GM21447 (cell line): ENCODE data around the gene AQP1.

Experiments
- ATAC-seq: cut with Tn5 transposase; IDR thresholded peaks from one replicate; pipeline ENCODE4 v1.9.1; 2021; ENCODE audit not compliant: unreplicated experiment

Gene AQP1

DNA sequence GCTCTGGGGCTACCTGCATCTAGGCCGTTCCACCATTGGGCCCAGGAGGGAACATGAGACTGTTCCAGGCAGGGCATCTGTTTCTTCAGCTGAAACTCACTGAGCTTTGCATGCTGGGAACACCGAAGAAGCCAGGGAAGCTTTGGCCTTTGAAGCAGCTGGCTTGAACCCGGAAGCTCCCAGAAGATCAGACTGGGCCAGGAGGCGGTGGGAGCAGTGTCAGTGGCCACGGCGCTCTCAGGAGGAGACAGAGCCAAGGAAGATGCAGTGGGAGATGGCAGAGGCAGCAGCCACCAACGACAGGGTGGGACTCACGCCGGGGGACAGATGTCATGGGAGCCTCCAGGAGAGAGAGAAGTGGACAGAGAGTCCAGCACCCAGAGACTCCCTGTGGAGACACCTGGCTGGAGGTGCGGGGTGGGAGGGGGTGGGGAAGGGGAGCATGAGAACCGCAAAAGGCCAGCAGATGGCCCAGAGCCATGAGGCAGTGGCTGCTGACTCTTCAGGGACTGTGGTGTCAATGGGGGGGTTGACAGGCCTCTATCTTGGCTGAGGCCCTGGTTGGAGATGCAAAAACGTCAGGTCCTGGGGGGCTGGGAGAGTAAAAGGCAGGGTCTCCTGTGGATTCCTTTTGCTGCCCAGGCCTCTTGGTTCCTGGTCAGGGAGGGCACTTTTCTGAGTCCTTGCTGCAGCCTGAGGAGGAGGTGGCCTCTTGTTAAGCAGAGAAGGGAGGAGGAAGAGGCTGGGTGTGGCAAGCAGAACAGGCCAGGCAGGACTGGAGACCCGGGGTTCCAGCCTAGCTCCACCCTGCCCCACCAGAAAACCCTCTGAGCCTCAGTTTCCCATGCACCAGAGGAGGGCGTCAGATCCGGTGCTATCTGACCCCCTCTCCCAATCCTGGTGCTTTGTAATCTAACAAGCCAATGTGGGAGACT lies 6.3 kb upstream of the AQP1 start:
- ATAC-seq, result no peak

DNA sequence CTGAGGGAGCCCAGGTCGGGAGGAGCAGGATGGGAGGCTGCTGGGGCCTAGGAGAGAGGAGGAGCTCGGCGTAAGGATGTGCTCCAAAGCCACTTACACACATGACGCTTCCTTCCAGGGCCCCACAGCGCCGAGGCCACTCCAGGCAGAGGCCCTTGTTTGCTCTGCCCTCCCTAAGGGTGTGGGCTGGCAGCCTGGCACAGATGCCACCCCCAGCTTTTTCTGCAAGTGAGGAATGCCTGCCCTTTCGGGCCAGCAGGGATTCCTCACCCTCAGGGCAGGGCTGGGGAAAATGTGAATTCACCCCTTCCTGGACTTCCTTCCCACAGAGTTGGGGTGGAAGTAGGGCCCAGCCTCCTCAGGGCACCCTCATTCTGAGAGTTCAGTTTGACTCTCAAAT lies 5.6 kb upstream of the AQP1 start:
- ATAC-seq, result no peak

DNA sequence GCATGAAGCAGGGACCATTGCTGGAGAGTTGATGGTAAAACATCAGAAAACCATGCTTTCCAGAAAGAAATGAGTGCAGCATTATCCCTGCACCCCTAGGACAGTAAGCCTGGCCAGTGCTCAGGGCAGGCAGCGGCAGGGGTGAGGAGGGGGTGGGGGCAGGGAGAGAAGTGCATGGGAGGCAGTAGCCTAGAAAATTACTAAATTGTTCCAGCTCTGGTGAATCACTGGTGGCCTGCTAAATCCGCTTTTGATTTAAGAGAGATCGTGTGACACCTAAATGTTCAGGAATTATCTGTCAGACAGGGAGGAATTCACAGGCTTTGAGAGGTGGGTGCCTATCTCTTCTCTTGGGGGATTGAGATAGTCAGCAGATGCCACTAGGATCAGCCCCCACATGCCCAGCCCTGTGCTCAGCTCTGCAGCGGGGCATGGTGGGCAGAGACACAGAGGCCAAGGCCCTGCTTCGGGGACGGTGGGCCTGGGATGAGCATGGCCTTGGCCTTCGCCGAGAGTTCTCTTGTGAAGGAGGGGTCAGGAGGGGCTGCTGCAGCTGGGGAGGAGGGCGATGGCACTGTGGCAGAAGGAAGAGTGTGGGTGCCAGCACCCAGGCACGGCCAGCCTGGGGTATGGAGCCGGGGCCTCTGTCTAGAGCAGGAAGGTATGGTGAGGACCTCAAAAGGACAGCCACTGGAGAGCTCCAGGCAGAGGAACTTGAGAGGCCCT lies 5.0 kb upstream of the AQP1 start:
- ATAC-seq, result no peak

- no peak for ATAC-seq
Observed at GRCh38 chr7:30907527-30908267, 4.0 kb upstream of the AQP1 start.

GRCh38 chr7:30908681-30909080 lies 3.0 kb upstream of the AQP1 start:
- ATAC-seq, result no peak

DNA sequence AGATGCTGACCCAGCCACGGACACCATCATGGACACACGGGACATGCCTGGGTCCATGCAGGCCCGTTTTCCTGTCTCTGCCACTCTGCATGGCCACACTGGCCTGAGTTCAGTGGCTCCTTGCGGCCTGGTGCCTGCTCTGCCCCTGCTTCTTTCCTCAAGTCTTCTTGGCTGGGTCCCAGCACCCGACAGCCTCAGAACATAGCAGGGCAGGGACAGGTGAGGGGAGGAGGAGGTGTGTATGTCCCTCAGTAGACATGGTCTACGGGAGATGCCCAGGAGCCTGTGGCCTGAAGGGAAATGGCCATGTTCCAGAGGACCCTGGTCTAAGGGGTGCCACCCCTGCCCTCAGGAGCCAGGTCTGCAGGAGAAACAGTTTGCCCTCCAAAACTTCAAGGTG lies 2.2 kb upstream of the AQP1 start:
- no peak for ATAC-seq

DNA sequence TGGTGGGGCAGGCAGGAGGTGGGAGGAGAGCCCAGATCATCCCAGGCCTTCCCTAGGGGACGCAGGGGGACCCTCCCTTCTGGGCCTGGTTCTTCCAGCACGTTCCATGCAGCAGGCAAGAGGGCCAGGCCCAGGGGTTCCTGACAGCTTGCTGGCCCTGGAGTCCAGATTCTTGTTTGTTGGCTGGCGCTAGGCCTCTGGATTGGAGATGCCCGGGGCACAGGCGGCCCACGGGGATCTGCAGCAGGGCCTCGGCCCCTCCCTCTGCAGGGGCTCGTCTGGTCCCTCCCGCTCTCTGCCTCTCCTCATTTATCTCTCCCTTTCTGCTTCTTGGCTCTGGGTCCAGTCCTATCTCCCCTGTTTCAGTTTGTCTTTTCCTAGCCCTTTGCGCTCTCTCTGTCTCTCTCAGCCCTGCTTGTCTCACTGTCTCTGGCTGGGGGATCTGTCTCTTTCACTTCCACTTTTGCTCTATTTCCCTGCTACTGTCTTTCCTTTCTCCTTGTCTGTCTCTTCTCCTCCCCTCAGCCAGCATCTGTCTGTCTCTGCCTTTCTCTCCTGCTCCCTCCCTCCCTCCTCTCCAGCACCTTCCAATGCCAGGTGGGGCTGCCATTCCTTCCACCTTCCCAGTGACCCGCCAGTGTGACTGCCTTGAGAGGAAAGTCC lies 1.1 kb upstream of the AQP1 start:
- no peak for ATAC-seq

GRCh38 chr7:30911133-30911532 lies 520 bp upstream of the AQP1 start:
- no peak for ATAC-seq

- ATAC-seq, result no peak
Observed at GRCh38 chr7:30912021-30912730, 523 bp downstream of the AQP1 start.

DNA sequence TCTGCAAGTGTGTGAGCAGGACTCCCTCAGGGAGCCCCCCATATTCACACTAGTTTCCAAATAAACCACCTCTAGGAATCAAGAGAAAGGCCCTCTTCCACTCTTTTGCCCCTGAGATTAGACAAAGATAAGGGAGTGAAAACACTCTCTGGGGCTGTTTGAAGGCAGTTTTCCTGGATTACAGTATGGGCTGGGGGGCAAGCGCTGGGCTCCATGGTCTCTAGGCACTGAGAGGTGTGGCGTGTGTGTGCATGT lies 1.0 kb downstream of the AQP1 start:
- no peak for ATAC-seq

DNA sequence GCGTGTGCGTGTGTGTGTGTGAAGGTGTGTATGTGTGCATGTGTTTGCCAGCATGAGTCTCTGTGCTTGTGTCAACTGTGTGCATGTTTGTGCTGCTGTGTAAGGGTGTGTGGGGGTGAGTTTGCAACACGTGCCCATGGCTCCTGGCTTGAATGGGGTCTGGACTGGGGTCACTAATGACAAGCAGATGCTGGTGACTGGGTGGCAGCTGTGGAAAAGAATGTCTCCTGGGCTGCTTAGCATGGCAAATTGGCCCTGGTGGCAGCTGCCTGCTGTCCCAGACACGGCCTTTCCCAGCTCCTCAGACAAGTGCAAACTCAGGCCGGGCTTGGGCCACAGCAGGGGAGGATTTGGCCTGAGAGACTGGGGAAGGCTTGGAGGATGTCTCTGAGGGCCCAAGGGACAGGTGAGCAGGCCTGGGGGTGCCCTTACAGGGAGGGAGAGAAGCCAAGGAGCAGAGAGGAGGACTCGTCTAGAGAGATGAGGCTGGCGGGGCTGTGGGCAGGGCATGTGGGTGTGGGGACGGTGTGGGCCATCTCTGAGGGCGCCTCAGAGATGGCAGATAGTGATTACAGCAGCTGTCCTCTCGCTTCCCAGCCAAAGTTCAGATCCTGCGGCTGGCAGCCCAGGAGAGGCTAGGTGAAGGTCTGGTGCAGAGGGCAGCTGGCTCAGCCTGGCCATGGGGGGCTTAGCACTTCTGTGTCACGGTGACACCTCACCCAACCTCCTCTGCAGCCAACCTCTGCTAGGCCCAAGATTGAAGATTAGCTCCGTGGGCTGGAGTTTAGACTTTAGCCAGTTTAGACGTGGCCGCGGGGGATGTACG lies 1.5 kb downstream of the AQP1 start:
- no peak for ATAC-seq

DNA sequence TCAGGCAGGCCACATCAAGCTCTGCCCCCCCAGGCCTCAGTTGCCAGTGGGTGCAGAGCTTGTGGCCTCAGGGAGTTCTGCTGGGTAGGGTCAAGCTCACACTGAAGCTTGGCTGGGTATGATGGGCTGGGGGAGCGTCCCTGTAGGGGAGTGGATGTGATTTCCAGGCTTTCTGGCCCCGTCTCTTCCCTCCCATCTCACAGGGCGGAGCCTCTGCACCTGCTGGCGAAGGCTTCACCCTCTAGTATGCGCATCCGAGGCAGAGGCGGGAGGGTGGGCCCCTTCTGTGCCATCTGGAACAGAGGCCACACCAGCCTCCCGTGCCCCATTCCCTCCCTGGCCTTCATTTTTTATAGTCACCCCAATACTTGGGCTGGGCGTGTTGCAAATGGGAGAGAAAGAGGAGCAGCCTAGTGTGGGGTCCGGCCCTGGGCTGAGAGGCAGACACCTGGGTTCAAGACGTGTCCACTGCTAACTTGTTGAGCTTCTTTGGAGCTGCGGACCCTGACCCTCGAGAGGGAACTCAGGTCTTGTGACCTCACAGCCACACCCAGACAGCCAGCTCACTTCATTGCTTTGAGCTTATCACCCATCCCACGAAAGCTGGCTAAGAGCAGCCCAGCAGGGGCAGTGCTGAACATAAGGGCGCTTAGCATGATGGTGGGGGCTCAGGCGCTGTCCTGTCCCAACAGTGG lies 2.3 kb downstream of the AQP1 start:
- no peak for ATAC-seq

DNA sequence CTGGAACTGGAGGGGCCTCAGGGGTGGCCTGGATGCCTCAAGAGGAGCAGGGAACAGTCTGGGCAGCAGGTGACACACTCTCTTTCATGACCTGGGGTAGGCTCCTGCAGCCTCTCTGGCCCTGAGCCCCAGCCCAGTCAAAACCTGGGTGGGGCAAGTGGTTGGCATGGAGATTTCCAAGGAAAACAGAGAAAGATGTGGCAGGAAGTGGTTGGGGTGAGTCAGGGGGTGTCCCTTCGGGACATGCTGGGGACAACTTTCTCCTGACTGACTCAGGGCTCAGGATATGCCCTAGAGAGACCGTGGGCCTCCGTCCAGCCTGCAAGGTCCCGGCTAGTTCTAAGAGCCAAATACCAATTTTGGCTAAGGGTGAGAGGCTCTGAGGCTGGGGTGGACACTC lies 2.9 kb downstream of the AQP1 start:
- no peak for ATAC-seq

DNA sequence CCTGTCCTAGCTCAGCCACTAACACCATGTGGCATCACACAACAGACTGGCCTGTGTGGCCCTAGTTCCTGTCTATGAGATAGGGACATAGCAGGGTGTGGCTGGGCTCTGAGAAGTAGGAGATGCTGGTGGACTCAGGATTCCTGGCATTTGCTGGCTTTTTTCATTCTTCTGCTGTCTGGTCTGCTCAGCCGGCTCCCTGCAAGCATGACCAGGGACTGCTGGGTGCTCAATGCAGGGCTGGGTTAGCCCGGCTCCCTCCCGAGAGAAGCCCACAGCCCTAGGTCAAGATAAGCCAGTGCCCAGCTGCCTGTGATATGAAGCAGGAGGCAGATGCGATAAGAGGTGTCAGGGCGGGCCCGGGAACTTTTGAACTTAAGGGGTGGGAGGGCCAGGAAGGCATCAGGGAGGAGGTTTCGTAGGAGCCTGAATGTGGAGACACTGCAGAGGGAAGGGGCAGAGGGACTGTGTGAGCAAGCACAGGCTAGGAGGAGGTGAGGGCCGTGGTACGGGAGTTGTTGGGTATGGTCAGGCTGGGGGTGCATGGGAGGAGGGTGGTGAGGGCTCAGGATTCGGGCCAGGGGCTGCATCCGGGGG lies 3.5 kb downstream of the AQP1 start:
- ATAC-seq, result no peak

DNA sequence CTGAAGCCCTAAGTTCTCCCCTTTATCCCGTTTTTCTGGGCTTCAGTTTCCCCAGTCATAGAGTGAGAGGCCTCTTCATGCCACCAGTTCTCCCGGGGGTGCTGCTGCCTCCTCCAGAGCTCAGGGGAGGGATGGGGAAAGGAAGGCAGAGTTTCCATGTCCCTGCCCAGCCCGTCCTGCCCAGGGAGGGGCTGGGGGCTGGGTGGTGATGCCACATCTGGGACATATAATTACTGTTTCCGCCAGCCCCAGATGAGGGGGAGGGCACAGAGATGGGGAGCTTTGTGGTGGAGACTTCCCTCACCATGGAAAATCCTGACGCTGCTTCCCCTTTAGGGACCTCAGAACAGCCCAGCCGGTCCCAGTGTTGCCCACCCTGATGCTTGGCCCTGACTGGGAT lies 4.1 kb downstream of the AQP1 start:
- no peak for ATAC-seq

- no peak for ATAC-seq
Observed at GRCh38 chr7:30916255-30916654, 4.6 kb downstream of the AQP1 start.

DNA sequence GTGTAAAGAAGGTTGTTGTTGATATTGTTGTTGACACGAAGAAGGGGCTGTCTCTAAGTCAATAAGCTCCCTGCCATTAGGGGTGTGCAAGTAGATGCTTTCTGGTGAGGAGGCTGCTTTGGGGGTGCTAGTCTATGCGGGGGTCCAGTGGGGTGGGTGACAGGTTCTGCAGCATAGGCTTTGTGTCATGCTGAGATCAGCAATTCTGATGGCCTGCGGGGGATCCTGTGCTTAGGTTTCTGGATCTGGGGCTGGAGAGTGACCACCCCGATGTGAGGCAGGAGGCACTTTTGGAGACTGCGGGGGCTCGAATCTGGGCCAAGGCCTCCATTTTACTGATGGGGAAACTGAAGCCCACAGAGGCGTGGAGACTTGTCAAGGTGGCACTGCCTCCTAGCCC lies 5.1 kb downstream of the AQP1 start:
- no peak for ATAC-seq

GRCh38 chr7:30917216-30917893 lies 5.7 kb downstream of the AQP1 start:
- ATAC-seq, result no peak
